CD14-positive monocyte (primary cell): ENCODE data around the gene OSBPL2. TPM values are rescaled to one million over a fixed set of nuclear protein-coding genes. Genes with fewer than 3 reads are reported as not detected.

Source experiments
- DNase-seq, 3 donors: peaks; one replicate each; pipeline ENCODE4 v3.0.0-alpha.2; 2011 to 2022
- H2AFZ ChIP-seq: 2 replicates; pipeline ENCODE4 v1.6.0; 2012; ENCODE audit warnings: mild to moderate bottlenecking, low read depth, low read length, inconsistent platforms; ENCODE audit not compliant: insufficient read depth, poor library complexity, severe bottlenecking
- H3K27ac ChIP-seq, 2 donors: 1 replicate in 1 of 2; 2 replicates in 1 of 2; pipeline ENCODE4 v1.5.1; 2012 to 2013; ENCODE audit warnings: low read length in 2 of 2, control low read depth in 1 of 2, inconsistent platforms in 1 of 2, low read depth in 1 of 2, mild to moderate bottlenecking in 1 of 2
- H3K27me3 ChIP-seq, 2 donors: one replicate each; pipeline versions ENCODE4 v1.6.0 to v1.6.1; 2011 to 2013; ENCODE audit warnings: low read length in 2 of 2; ENCODE audit not compliant: control insufficient read depth in 2 of 2, insufficient read depth in 2 of 2
- H3K36me3 ChIP-seq, 2 donors: replicated peaks in 1 of 2; 1 replicate in 1 of 2; 2 replicates in 1 of 2; pipeline versions ENCODE4 v1.5.1 to v1.6.1; 2012 to 2013; ENCODE audit warnings: low read length in 2 of 2, control low read depth in 1 of 2, inconsistent platforms in 1 of 2, mild to moderate bottlenecking in 1 of 2; ENCODE audit not compliant: insufficient read depth in 2 of 2, control insufficient read depth in 1 of 2
- H3K4me1 ChIP-seq, 2 donors: 1 replicate in 1 of 2; 2 replicates in 1 of 2; pipeline versions ENCODE4 v1.5.1 to v1.6.1; 2012 to 2013; ENCODE audit warnings: low read length in 2 of 2, control low read depth in 1 of 2, inconsistent platforms in 1 of 2, mild to moderate bottlenecking in 1 of 2, moderate library complexity in 1 of 2; ENCODE audit not compliant: insufficient read depth in 2 of 2, control insufficient read depth in 1 of 2
- H3K4me2 ChIP-seq: replicated peaks from 2 replicates; pipeline ENCODE3; 2012; ENCODE audit warnings: low read length, moderate library complexity, mild to moderate bottlenecking; ENCODE audit not compliant: poor library complexity, severe bottlenecking; ENCODE audit errors: extremely low read depth
- H3K4me3 ChIP-seq, 3 experiments: fragments of 200-600 bp in 1 of 3; sonication (generic) in 1 of 3; replicated peaks in 1 of 3; 1 replicate in 2 of 3; 2 replicates in 1 of 3; pipeline ENCODE4 v1.5.1; 2011 to 2013; ENCODE audit warnings: low read length in 3 of 3, mild to moderate bottlenecking in 3 of 3, control low read depth in 2 of 3, low read depth in 2 of 3, inconsistent platforms in 1 of 3, moderate library complexity in 1 of 3
- H3K79me2 ChIP-seq: 2 replicates; pipeline ENCODE4 v1.6.0; 2012; ENCODE audit warnings: mild to moderate bottlenecking, control low read depth, inconsistent platforms, low read length, moderate library complexity; ENCODE audit not compliant: insufficient read depth
- H3K9ac ChIP-seq: 2 replicates; pipeline ENCODE4 v1.6.0; 2017; ENCODE audit warnings: low read length, mild to moderate bottlenecking; ENCODE audit not compliant: insufficient read depth, poor library complexity, severe bottlenecking
- H3K9me3 ChIP-seq, 2 donors: replicated peaks in 1 of 2; 1 replicate in 1 of 2; 2 replicates in 1 of 2; pipeline versions ENCODE4 v1.5.1 to v1.6.1; 2012 to 2013; ENCODE audit warnings: low read length in 2 of 2, control low read depth in 1 of 2; ENCODE audit not compliant: control insufficient read depth in 1 of 2, insufficient read depth in 1 of 2
- H4K20me1 ChIP-seq: 2 replicates; pipeline ENCODE4 v1.6.0; 2012; ENCODE audit warnings: mild to moderate bottlenecking, low read length, control low read depth, moderate library complexity; ENCODE audit not compliant: insufficient read depth
- H3K27ac Mint-ChIP-seq, 7 donors: one replicate each; pipeline ENCODE4 v1.8.0; 2020; ENCODE audit warnings: mild to moderate bottlenecking in 7 of 7, mixed read lengths in 7 of 7, moderate library complexity in 6 of 7, inconsistent platforms in 2 of 7
- H3K27me3 Mint-ChIP-seq, 3 donors: one replicate each; pipeline ENCODE4 v1.8.0; 2021 to 2022; ENCODE audit warnings: low read depth in 3 of 3, mild to moderate bottlenecking in 3 of 3, mixed read lengths in 3 of 3, moderate library complexity in 3 of 3, inconsistent platforms in 1 of 3
- H3K36me3 Mint-ChIP-seq, 2 donors: one replicate each; pipeline ENCODE4 v1.8.0; 2020; ENCODE audit warnings: mixed read lengths in 2 of 2, inconsistent platforms in 1 of 2, mild to moderate bottlenecking in 1 of 2
- H3K4me1 Mint-ChIP-seq: one replicate; pipeline ENCODE4 v1.8.0; 2020; ENCODE audit warnings: mild to moderate bottlenecking, mixed read lengths
- H3K4me3 Mint-ChIP-seq, 2 donors: one replicate each; pipeline ENCODE4 v1.8.0; 2020; ENCODE audit warnings: mild to moderate bottlenecking in 2 of 2, mixed read lengths in 2 of 2, moderate library complexity in 1 of 2
- H3K9me3 Mint-ChIP-seq, 7 donors: one replicate each; pipeline ENCODE4 v1.8.0; 2020 to 2022; ENCODE audit warnings: mixed read lengths in 7 of 7, mild to moderate bottlenecking in 6 of 7, moderate library complexity in 6 of 7, inconsistent platforms in 2 of 7
- CTCF ChIP-seq: fragments of 200-600 bp; IDR thresholded peaks from one replicate; pipeline ENCODE4 v1.8.0; 2022; ENCODE audit warnings: antibody characterized with exemption, mild to moderate bottlenecking
- WGBS: methylation state at CpG from one replicate; pipeline ENCODE4 v1.1.5; 2013; ENCODE audit warnings: missing lambda C conversion rate; ENCODE audit not compliant: insufficient coverage; 5-methylcytosine and 5-hydroxymethylcytosine counted together
- intact Hi-C, 2 donors: fragments of 100-400 bp; cut with micrococcal nuclease; formaldehyde crosslinking; loops; one replicate each; pipeline versions ENCODE4 v1.15.0 to v1.15.1; 2023
- polyA plus RNA-seq, 3 donors: library from polyadenylated mRNA; depleted of rRNA in 1 of 3; unstranded in 2 of 3; stranded (reverse) in 1 of 3; fragments of 300-500 nt in 2 of 3; fragments of >200 nt in 1 of 3; fragmentation: Illumina TruSeq in 2 of 3; gene quantifications; 1 replicate in 2 of 3; 2 replicates in 1 of 3; pipeline ENCODE4 v1.2.3, GENCODE V29; 2012 to 2021

OSBPL2 gene
- polyA plus RNA-seq, 3 donors, result 12.9 to 29.1 (median 17.9) TPM

- Histone ChIP-seq H3K27ac (no peak overlapping the region), H3K79me2 (no peaks in the 10 kb centered on the region), H2AFZ (no peak overlapping the region), H3K9ac (no peak overlapping the region), H3K4me2 (no peak overlapping the region), H3K36me3 (no peaks in the 10 kb centered on the region), H3K9me3 (peaks cover 0 to 11% of the 10 kb centered on the region in 2 donors), H4K20me1 (no peaks in the 10 kb centered on the region), H3K4me1 (no peaks in the 10 kb centered on the region), H3K4me3 (no peak overlapping the region), H3K27me3 (no peaks in the 10 kb centered on the region)
- Mint-ChIP-seq H3K4me1 (no peaks in the 10 kb centered on the region), H3K27me3 (peaks cover 6 to 24% (median 24%) of the 10 kb centered on the region in 3 donors), H3K4me3 (no peak overlapping the region), H3K27ac (no peak overlapping the region), H3K9me3 (peaks cover 0 to 3% (median 0%) of the 10 kb centered on the region in 7 donors), H3K36me3 (no peaks in the 10 kb centered on the region)
- TF ChIP-seq CTCF, result no peak
- 65% methylated on average over 31 of the region's 37 CpGs for WGBS
- DNase-seq, result no peak
- intact Hi-C loops, result no loop called here
Observed at GRCh38 chr20:62227977-62228958, 10.1 kb upstream of the OSBPL2 start.

- Mint-ChIP-seq H3K27ac (no peak overlapping the region), H3K27me3 (peaks cover 6 to 22% (median 20%) of the 10 kb centered on the region in 3 donors)
- H3K9ac ChIP-seq, result no peak overlapping the region
Observed at GRCh38 chr20:62228982-62229545, 9.3 kb upstream of the OSBPL2 start.

More at GRCh38 chr20:62228982-62229545, 9.3 kb upstream of the OSBPL2 start:
- Histone ChIP-seq H3K36me3 (no peaks in the 10 kb centered on the region), H3K4me1 (no peaks in the 10 kb centered on the region), H4K20me1 (no peaks in the 10 kb centered on the region), H3K4me2 (no peak overlapping the region), H3K4me3 (no peak overlapping the region), H2AFZ (no peak overlapping the region), H3K27me3 (no peaks in the 10 kb centered on the region), H3K9me3 (peaks cover 0 to 18% of the 10 kb centered on the region in 2 donors), H3K27ac (no peak overlapping the region), H3K79me2 (no peaks in the 10 kb centered on the region)
- Mint-ChIP-seq H3K4me3 (no peak overlapping the region), H3K36me3 (no peaks in the 10 kb centered on the region), H3K9me3 (peaks cover 3 to 7% (median 5%) of the 10 kb centered on the region in 7 donors), H3K4me1 (no peaks in the 10 kb centered on the region)
- no peak for TF ChIP-seq CTCF
- 69% methylated on average over 7 of the region's 7 CpGs for WGBS
- DNase-seq, result no peak
- intact Hi-C loops, result no loop called here
